PC-9 (cell line): ENCODE data around the gene ZNF79.

ENCODE experiments used
- EZH2 ChIP-seq: fragments of 200-600 bp; sonication (generic); IDR thresholded peaks from 2 replicates; pipeline ENCODE4 v1.8.0; 2017; ENCODE audit warnings: antibody characterized with exemption, low read depth
- TF ChIP-seq, protein P1 (sequence below): fragments of 200-600 bp; sonication (generic); conservative IDR thresholded peaks from 2 replicates; pipeline ENCODE4 v1.6.1; 2017; ENCODE audit warnings: mixed run types, antibody characterized with exemption, mild to moderate bottlenecking, moderate library complexity

GRCh38 chr9:127426756-127427155 is 2.6 kb downstream of the ZNF79 start:
- TF ChIP-seq, protein P1, sequence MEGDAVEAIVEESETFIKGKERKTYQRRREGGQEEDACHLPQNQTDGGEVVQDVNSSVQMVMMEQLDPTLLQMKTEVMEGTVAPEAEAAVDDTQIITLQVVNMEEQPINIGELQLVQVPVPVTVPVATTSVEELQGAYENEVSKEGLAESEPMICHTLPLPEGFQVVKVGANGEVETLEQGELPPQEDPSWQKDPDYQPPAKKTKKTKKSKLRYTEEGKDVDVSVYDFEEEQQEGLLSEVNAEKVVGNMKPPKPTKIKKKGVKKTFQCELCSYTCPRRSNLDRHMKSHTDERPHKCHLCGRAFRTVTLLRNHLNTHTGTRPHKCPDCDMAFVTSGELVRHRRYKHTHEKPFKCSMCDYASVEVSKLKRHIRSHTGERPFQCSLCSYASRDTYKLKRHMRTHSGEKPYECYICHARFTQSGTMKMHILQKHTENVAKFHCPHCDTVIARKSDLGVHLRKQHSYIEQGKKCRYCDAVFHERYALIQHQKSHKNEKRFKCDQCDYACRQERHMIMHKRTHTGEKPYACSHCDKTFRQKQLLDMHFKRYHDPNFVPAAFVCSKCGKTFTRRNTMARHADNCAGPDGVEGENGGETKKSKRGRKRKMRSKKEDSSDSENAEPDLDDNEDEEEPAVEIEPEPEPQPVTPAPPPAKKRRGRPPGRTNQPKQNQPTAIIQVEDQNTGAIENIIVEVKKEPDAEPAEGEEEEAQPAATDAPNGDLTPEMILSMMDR = no peak
- TF ChIP-seq EZH2 = no peak
